HEK293T (cell line): ENCODE results near the gene SLC4A1.

ENCODE experiments used
- BHLHE40 ChIP-seq: fragments of 450-650 bp; IDR thresholded peaks from 2 replicates; pipeline ENCODE4 v1.6.1; 2016; ENCODE audit warnings: mild to moderate bottlenecking, moderate library complexity, borderline replicate concordance
- CTBP1 ChIP-seq: fragments of 450-650 bp; IDR thresholded peaks from 2 replicates; pipeline ENCODE4 v1.6.1; 2016; ENCODE audit warnings: borderline replicate concordance
- ELF4 ChIP-seq: fragments of 450-650 bp; IDR thresholded peaks from 2 replicates; pipeline ENCODE4 v1.6.1; 2017; ENCODE audit warnings: antibody characterized with exemption
- NFRKB ChIP-seq: fragments of 450-650 bp; IDR thresholded peaks from 2 replicates; pipeline ENCODE4 v1.6.1; 2016; ENCODE audit warnings: mild to moderate bottlenecking, moderate library complexity
- TARDBP ChIP-seq: fragments of 450-650 bp; IDR thresholded peaks from 2 replicates; pipeline ENCODE4 v1.6.1; 2016

GRCh38 chr17:44247440-44247841, 20.5 kb downstream of the SLC4A1 start:
- no peak for TF ChIP-seq ELF4
- no peak for TF ChIP-seq TARDBP
- no peak for TF ChIP-seq BHLHE40
- no peak for TF ChIP-seq NFRKB
- no peak for TF ChIP-seq CTBP1
